Panc1 (cell line): ENCODE measurements around the gene ZNF273. TPM values are rescaled to one million over a fixed set of nuclear protein-coding genes. Genes with fewer than 3 reads are reported as not detected.

Source experiments
- ATAC-seq: fragments of 200-7000 bp; cut with Tn5 transposase; 2 replicates; pipeline ENCODE4 v1.9.1; 2020; ENCODE audit warnings: mild to moderate bottlenecking, moderate library complexity
- BruUV-seq: library from RNA; stranded (reverse); fragments of 400-500 nt; replicated peaks from 2 replicates; lab custom pipeline; 2021; lab: Mats Ljungman, UMichigan
- CTCF ChIA-PET: fragments of 300-600 bp; sonication (Branson Sonifier 250); formaldehyde crosslinking; loops from one replicate; lab custom pipeline; 2022; ENCODE audit warnings: antibody characterized with exemption; lab: Charles Lee
- POLR2A ChIA-PET: fragments of 300-600 bp; sonication (Branson Sonifier 250); formaldehyde crosslinking; loops from one replicate; lab custom pipeline; 2022; ENCODE audit warnings: antibody characterized with exemption; lab: Charles Lee
- DNase-seq: peaks from one replicate; pipeline ENCODE4 v3.0.0-alpha.2; 2010; ENCODE audit warnings: low read depth, low spot score
- H3K27ac ChIP-seq: 2 replicates; pipeline ENCODE4 v1.5.1; 2011; ENCODE audit warnings: mild to moderate bottlenecking, low read length, inconsistent platforms
- H3K27me3 ChIP-seq: fragments of 200-500 bp; sonication (Bioruptor generic); 2 replicates; pipeline ENCODE4 v1.6.0; 2014; ENCODE audit warnings: low read length, inconsistent platforms; ENCODE audit not compliant: control insufficient read depth, insufficient read depth
- H3K36me3 ChIP-seq: fragments of 200-500 bp; sonication (Bioruptor generic); 2 replicates; pipeline ENCODE4 v1.5.1; 2014; ENCODE audit warnings: inconsistent platforms, mild to moderate bottlenecking, low read length, moderate library complexity; ENCODE audit not compliant: control insufficient read depth, insufficient read depth
- H3K4me1 ChIP-seq: 2 replicates; pipeline ENCODE4 v1.5.1; 2011; ENCODE audit warnings: inconsistent platforms, mild to moderate bottlenecking, low read length, moderate library complexity; ENCODE audit not compliant: control insufficient read depth, insufficient read depth
- H3K4me3 ChIP-seq, 2 experiments: 2 replicates each; pipeline ENCODE4 v1.5.1; 2011 to 2012; ENCODE audit warnings: low read depth in 2 of 2, low read length in 2 of 2, mild to moderate bottlenecking in 2 of 2, inconsistent platforms in 1 of 2, moderate library complexity in 1 of 2
- H3K9me3 ChIP-seq: fragments of 200-500 bp; sonication (Bioruptor generic); 2 replicates; pipeline ENCODE4 v1.5.1; 2014; ENCODE audit warnings: low read depth, mild to moderate bottlenecking, inconsistent platforms, low read length, moderate library complexity; ENCODE audit not compliant: control insufficient read depth, insufficient read depth
- CTCF ChIP-seq: fragments of 450-650 bp; IDR thresholded peaks from 2 replicates; pipeline ENCODE4 v1.5.1; 2017; ENCODE audit warnings: mild to moderate bottlenecking
- POLR2AphosphoS5 ChIP-seq: IDR thresholded peaks from 2 replicates; pipeline ENCODE4 v1.6.1; 2012; ENCODE audit warnings: mild to moderate bottlenecking, low read depth, low read length, moderate library complexity
- REST ChIP-seq, 2 experiments: IDR thresholded peaks; 2 replicates each; pipeline ENCODE4 v1.6.1; 2011 to 2012; ENCODE audit warnings: low read depth in 2 of 2, control low read depth in 1 of 2, low read length in 1 of 2, mild to moderate bottlenecking in 1 of 2, moderate library complexity in 1 of 2; ENCODE audit not compliant: insufficient read depth in 1 of 2
- SIN3A ChIP-seq: IDR thresholded peaks from 2 replicates; pipeline ENCODE4 v1.6.1; 2012; ENCODE audit warnings: low read depth, mild to moderate bottlenecking, low read length, moderate library complexity, borderline replicate concordance; ENCODE audit not compliant: insufficient read depth
- TCF7L2 ChIP-seq: IDR thresholded peaks from 2 replicates; pipeline ENCODE4 v1.6.1; 2011; ENCODE audit warnings: mild to moderate bottlenecking, low read depth, low read length, inconsistent platforms
- in situ Hi-C: cut with HindIII; loops from 2 replicates; pipeline ENCODE4 v1.10.0; 2016; ENCODE audit warnings: low sequenced_read_pairs, low pct_unique_long_range_greater_than_20kb
- intact Hi-C: fragments of 100-400 bp; cut with micrococcal nuclease; formaldehyde crosslinking; loops from one replicate; pipeline ENCODE4 v1.10.0; 2022; ENCODE audit not compliant: unreplicated experiment
- total RNA-seq: library from RNA; stranded (reverse); gene quantifications from one replicate; pipeline ENCODE4 v1.2.1, GENCODE V29; 2021; ENCODE audit not compliant: unreplicated experiment

ZNF273 gene
- total RNA-seq, 1 experiment from 2014 or later: 6.4 TPM

GRCh38 chr7:64945503-64946175, 42.6 kb downstream of the ZNF273 start:
- Histone ChIP-seq H3K27me3 (peaks cover 6% of the 10 kb centered on the region), H3K4me1 (peaks cover 8% of the 10 kb centered on the region), H3K27ac (no peak overlapping the region), H3K36me3 (no peaks in the 10 kb centered on the region), H3K4me3 (no peak overlapping the region), H3K9me3 (no peaks in the 10 kb centered on the region)
- in situ Hi-C loops: no loop called here
- TF ChIP-seq REST (IDR thresholded peaks at IDR 0.05; ENCODE audit: insufficient read depth in 1 of 2, low read depth in 2 of 2, low read length in 1 of 2) (no peak), SIN3A (no peak), POLR2AphosphoS5 (no peak), TCF7L2 (no peak), CTCF (no peak)
- BruUV-seq: no TSS peak
- POLR2A ChIA-PET: no interaction called here
- CTCF ChIA-PET: no interaction called here
- peak; percentile 24; the same call in 1 of the 2 replicates for ATAC-seq
- DNase-seq: no peak
- intact Hi-C loops: no loop called here

- no TSS peak for BruUV-seq
- CTCF ChIA-PET: interaction anchor here (0.7 kb wide), 1 partner anchor 444 kb away, joined by 4 read pairs; no protein-coding TSS in a partner anchor
- TF ChIP-seq POLR2AphosphoS5 (no peak), CTCF (peak; percentile 73), REST (IDR thresholded peaks at IDR 0.05; ENCODE audit: insufficient read depth in 1 of 2, low read depth in 2 of 2, low read length in 1 of 2) (no peak), TCF7L2 (no peak), SIN3A (no peak)
- intact Hi-C loops (no loop called here), in situ Hi-C loops (no loop called here)
- peak overlapping the region; percentile 47 to 54 for H3K4me3 ChIP-seq
- H3K36me3 ChIP-seq: no peaks in the 10 kb centered on the region
- ATAC-seq (peak; percentile 83), DNase-seq (no peak)
- H3K4me1 ChIP-seq: peaks cover 8% of the 10 kb centered on the region
- H3K27ac ChIP-seq: no peak overlapping the region
- peaks cover 6% of the 10 kb centered on the region for H3K27me3 ChIP-seq
- POLR2A ChIA-PET: no interaction called here
- no peaks in the 10 kb centered on the region for H3K9me3 ChIP-seq
These were observed 43.7 kb downstream of the ZNF273 start for GRCh38 chr7:64946772-64947171.
